Adipose tissue (tissue), 3 donors: Measurements from ENCODE around the gene ZNF526. TPM values are rescaled to one million over a fixed set of nuclear protein-coding genes. Genes with fewer than 3 reads are reported as not detected.

Source experiments
- H3K27ac ChIP-seq: one replicate; pipeline ENCODE4 v1.5.1; 2013; ENCODE audit warnings: low read depth, low read length
- WGBS, 3 donors: extraction: QIAGEN DNeasy Blood & Tissue Kit; methylation state at CpG; one replicate each; pipeline ENCODE4 v1.1.7; 2013; 5-methylcytosine and 5-hydroxymethylcytosine counted together
- polyA plus RNA-seq, 3 donors: library from polyadenylated mRNA; stranded (reverse); fragments of 200-250 nt; gene quantifications; one replicate each; pipeline ENCODE4 v1.2.3, GENCODE V29; 2013
- donor health status: healthy with polysubstance abuse.
- donor health status: Bipolar disorder and iron deficiency.
- donor health status: healthy.

Gene ZNF526
- polyA plus RNA-seq, 3 donors, result 2.9 to 3.4 (median 2.9) TPM

DNA sequence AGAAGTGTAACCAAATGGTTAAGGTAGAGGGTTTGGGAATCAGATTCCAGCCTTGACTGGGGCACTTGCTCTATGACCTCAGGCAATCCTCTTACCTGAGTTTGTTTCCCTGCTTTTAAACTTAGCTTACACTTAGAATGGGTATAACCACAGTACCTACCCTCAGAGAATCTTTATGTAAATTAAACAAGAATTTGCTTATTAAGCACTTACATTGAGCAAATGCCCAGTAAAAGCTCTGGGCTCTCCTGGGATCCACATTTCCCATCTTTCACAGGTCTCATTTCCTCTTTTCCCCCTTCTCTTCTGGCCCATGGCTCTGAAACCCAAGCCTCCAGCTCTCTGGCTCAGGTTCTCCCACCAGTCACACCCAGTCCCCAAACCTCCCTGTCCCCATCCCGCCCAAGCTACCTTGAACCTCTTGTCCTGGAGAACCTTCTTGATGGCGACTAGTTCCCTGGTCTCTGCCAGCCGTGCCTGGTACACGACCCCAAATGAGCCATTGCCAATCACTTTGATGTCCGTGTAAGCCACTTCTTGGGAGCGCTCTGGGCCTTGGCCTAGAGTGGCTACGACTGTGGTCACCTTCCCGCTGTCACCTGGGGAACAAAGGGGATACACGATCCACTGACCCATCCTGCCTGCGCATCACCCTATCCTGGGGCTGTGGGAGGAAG is 19.6 kb downstream of the ZNF526 start:
- no peak overlapping the region for H3K27ac ChIP-seq
- 88 to 89% (median 88%) methylated on average over 10 of the region's 10 CpGs for WGBS, 3 donors

- 99 to 100% (median 100%) methylated on average over 3 of the region's 3 CpGs for WGBS, 3 donors
- no peak overlapping the region for H3K27ac ChIP-seq
Observed at GRCh38 chr19:42241279-42241678, 21.2 kb downstream of the ZNF526 start.

DNA sequence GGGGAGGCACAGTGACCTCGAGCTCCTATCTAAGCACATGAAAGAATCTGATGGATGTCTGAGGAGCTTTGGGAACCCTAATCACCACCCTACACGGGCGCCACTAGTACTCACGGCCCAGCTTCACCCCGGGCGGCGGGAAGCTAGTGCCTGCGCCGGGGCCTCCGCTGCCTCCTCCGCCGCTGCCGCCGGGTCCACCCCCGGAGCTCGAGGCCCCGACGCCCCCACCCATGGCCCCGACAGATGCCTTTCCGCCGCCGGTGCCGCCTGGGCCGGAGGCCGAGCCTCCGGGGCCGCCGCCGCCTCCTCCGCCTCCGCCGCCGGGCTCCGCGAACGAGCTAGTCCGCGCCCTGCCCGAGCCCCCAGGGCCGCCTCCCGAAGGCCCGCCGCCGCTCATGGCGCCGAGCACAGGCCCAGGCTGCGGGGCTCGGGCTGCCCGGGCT is 22.0 kb downstream of the ZNF526 start:
- WGBS, 3 donors, result 0 to 2% (median 0%) methylated on average over 14 to 49 of the region's 49 CpGs
- H3K27ac ChIP-seq, result no peak overlapping the region

GRCh38 chr19:42242512-42243409 is 22.6 kb downstream of the ZNF526 start, which contains the start of gene GSK3A:
GSK3A (minus strand) TSS chr19:42242602; CDS start chr19:42242465, 137 bp downstream.
- WGBS, 3 donors, result 0% methylated on average over 65 to 76 of the region's 76 CpGs
- peak within 1 kb of the TSS; percentile 90 for H3K27ac ChIP-seq

DNA sequence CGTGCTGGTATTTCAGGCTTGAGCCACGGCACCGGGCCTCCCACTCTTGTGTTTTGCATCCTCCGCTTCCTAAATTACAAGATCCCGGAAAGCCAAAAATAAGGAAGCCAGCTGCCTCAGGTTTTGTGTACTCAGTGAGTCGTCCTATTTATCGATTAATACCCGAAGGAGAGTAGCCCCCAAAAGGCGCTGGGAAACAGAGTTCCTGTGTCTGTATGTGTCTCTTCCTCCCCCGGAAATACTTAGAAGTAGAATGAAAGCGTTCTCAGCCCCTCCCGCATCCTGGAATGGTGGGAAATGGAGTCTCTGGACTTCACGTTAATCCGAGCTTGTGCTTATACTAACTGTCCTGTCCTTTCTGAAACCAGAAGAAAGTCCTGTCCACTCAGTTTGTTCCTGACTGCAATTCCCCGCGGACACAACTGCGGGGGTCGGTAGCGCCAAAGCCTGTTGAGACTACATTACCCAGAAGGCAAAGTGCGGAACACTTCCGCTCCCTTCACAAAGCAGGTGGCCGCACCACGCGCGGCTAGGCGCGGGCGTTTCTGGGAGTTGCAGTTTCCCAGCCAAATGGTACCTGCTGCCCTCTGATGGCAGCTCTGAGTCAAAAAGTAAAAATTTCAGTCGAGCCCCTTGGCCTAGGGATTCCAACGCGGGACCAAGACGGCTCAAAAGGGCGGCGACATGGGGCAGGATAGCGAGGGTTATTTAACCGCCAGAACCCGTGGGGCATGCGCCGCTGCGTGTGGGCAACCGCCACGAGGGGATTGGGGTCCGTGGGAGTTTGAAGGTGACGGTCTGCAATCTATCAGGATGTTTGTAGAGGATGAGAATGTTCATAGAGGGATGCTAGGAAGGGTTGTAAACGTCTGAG is 24.5 kb downstream of the ZNF526 start:
- WGBS, 3 donors, result 2% methylated on average over 45 of the region's 45 CpGs
- peak overlapping the region; percentile 68 for H3K27ac ChIP-seq

DNA sequence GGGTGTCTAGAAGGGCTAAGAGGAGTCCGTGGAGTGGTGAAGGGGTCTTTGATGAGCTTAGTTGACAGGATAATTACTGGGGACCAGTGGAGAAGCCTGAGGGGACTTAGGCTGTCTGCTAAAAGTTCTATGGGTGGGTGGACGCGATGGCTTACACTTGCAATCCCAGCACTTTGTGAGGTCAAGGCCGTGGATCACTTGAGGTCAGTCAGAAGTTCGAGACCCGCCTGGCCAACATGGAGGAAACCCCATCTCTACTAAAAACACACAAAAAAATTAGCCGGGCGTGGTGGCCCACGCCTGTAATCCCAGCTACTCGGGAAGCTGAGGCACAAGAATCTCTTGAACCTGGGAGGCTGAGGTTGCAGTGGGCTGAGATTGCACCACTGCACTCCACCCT is 25.1 kb downstream of the ZNF526 start:
- WGBS, 3 donors, result 77 to 78% (median 78%) methylated on average over 10 of the region's 10 CpGs
- no peak overlapping the region for H3K27ac ChIP-seq

DNA sequence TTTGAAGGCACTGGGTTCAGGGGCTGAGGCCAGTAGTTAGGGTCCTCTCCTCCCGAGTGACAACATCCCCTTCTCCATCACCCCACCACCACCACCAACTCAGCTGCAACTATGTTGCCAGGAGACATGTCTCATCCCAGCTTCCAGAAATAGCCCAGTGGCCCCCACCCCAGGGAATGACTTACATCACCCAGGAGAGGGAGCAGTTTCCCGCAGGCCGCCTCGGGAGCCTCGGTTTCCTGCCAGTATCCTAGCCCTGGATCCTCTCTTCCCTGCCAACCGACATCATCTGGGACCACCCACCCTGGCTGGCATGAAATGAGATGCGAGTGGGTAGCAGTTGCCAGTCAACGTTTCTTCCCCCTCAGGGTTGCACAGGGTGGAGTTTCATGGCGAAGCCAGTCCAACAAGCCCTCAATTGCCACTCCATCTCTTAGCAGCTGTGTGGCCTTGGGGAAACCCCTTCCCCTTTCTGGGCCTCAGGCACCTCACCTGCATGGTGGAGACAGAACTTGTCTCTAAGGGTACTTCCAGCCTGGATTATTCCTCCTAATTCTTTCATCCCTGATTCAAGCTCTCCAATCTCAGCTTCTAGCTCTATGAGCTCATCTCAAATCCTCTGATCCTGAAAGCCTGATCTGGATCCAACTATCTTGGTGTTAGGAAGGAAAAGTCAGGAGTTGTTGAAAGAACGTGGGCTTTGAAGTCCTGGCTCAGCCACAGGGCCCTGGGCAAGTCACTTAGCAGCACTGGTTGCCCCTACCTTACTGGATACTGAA is 26.2 kb downstream of the ZNF526 start:
- 23 to 29% (median 27%) methylated on average over 10 of the region's 10 CpGs for WGBS, 3 donors
- H3K27ac ChIP-seq, result no peak overlapping the region

DNA sequence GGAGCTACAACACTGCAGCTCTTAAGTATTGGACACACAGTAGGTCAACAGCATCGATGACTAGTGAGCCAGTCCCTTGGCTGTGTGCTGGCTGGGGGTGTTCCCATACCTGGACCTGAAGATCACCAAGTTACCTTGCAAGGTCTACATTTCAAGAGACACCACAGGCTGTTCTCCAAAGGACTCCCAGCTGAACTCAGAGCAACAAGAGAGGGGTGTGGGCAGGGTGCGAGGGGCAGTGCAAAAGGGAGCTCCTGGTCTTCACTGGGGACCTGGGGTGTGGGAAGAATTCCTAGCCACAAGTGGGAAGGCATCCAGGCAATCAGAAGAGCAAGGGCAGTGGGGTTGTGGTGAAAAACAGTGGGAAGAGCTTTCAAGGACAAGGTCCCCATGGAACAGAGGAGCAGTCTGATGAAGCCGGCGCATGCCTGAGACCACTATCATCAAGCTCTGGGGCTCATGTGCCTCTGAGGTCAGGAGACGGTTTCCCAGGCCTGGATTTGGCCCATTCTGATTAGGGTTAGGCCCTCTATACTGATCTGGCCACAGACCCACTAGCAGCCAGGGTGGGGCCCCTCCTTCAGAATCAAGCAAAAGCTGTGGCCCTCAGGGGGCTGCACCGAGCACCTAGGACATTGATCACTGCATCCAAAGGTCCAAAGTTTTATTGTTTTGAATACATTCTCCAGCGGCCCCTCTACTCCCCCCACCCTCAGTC is 27.0 kb downstream of the ZNF526 start:
- no peak overlapping the region for H3K27ac ChIP-seq
- 67 to 77% (median 70%) methylated on average over 7 of the region's 7 CpGs for whole genome bisulfite sequencing, 3 donors

DNA sequence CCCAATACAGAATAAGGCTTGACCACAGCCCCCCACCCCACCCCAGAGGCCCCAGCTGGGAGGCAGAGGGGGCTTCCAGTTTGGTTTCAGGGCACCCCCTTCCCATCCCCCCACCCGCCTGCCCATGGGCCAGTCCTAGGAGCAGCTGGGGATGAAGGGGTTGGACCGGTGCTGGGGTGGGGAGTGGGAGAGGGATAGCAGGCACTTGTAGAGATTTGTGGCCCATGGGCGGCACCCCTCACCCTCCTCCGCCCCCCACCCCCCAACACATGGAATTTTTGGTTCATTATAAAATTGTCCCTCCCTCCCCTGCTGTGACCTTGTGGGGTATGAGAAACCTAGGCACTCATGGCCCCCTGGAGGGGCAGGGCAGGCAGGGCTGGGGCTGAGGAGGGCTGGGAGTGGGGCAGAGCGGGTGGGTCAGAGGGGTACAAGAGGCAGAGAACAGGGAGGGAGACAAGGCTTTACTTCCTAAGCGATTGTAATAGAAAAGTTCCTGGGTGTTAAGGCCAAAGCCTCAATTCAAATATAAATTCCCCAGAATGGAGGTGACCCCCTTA is 27.6 kb downstream of the ZNF526 start:
- WGBS, 3 donors, result 88 to 95% (median 94%) methylated on average over 6 of the region's 6 CpGs
- H3K27ac ChIP-seq, result no peak overlapping the region

DNA sequence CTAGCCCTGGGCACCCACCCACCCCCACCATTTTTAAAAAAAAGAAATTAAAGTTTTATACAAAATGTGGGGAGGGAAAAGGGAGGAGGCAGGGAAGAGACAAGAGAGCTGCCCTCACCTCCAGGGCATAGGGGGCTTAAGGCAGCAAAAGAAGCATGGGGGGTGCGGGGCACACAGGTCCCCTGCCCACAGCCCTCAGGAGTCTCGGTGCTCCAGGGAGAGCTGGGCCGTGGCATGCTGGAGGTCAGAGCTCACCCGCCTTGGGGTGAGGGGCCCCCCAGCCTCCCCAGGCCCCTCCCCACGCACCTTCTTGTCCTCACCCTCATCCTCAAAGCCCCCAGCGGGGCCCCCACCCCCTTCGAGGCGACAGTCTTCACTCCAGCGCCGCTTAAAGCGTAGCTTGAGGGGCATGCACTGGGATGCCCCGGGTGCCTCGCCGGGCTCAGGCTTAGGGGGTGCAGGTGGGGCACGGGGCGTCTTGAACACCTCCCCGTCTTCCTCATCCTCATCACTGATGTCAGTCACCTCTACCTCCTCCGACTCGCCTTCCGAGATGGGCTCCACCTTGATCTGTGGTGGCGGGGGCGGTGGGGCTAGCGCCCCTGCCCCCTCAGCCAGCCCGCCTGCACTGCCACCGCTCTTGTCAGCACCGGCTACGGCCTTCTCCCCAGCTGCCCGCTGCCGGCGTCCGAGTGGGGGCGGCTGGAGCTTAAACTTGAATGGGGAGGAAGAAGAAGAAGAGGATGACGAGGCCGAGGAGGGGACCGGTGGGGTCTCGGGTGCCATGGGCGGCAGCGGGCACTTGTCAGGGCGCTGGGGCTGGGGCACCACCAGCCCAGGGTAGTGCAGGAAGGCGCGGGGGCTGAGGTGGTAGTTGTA is 28.4 kb downstream of the ZNF526 start:
- no peak overlapping the region for H3K27ac ChIP-seq
- WGBS, 3 donors, result 90 to 91% (median 90%) methylated on average over 39 to 41 of the region's 41 CpGs

GRCh38 chr19:42249149-42249750 is 29.1 kb downstream of the ZNF526 start:
- no peak overlapping the region for H3K27ac ChIP-seq
- WGBS, 3 donors, result 83 to 89% (median 84%) methylated on average over 28 to 36 of the region's 36 CpGs

- WGBS, 3 donors, result 80% methylated on average over 6 of the region's 6 CpGs
- H3K27ac ChIP-seq, result peak overlapping the region; percentile 52
Observed at GRCh38 chr19:42249769-42250168, 29.7 kb downstream of the ZNF526 start.

- WGBS, 3 donors, result 38 to 72% (median 45%) methylated on average over 15 of the region's 15 CpGs
- peak overlapping the region; percentile 52 for H3K27ac ChIP-seq
Observed at GRCh38 chr19:42250183-42250665, 30.1 kb downstream of the ZNF526 start.

DNA sequence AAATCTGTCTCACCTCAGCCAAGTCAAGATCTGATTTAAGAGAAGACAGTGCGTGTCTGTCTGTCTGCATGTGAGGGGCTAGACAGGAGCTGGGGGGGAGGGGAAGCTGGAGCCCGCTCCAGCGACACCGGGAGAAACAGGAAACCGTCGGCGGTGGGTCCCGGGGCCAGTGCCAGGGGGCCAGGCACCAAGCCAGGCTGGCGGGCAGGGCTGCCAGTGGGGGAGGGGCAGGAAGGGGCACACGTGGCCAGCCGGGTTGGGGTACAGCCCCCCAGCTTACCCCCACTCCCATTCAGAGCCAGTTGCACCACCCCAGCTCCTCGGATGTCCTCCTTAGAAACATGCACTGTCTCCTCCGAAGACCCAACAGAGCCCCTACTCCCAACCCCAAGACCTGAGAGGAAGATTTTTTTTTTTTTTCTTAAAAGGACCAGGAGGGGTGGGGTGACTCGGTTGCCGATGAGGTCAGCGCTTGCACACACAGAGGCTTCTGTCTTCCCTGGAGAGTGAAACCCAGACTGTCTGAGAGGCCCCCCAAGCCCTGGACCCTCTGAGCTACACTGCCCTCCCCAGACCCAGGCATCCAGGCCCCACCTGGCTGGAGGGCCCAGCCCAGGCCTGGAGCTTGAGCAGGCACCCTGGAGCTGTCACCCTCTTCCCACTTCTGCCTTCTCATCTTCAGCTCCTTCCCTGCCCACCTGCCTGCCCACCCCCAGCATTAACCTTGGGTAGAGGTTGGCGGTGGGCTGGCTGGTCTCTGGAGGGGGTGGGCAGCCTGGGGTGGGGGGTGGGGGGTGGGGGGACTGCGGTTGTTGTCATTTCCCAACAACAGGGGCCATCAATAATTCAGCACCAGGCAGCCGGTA is 30.8 kb downstream of the ZNF526 start:
- peak overlapping the region; percentile 68 for H3K27ac ChIP-seq
- 8 to 28% (median 9%) methylated on average over 9 to 19 of the region's 19 CpGs for WGBS, 3 donors
